ENCODE data around the gene LPCAT3.
"Not testable (repeated sequence)": the region's sequence is repeated elsewhere in the genome, so short reads cannot be mapped to it uniquely, and the experiment has no call there.

LPCAT3 gene

GRCh38 chr12:7018350-7019042 lies at the start of gene LPCAT3:
Gene LPCAT3, minus strand, starts transcription at chr12:7018476. Its CDS starts 52 bp downstream, at chr12:7018424.
- peak; percentile 75 for DNase-seq

- no peak for DNase-seq
Observed at GRCh38 chr12:7067096-7067495, 48.8 kb upstream of the LPCAT3 start.

- no peak for DNase-seq
Observed at GRCh38 chr12:7066596-7066995, 48.3 kb upstream of the LPCAT3 start.

- DNase-seq, result no peak
Observed at GRCh38 chr12:7065073-7065623, 46.9 kb upstream of the LPCAT3 start.

GRCh38 chr12:7064516-7064915 lies 46.2 kb upstream of the LPCAT3 start:
- no peak for DNase-seq

- no peak for DNase-seq
Observed at GRCh38 chr12:7061596-7061995, 43.3 kb upstream of the LPCAT3 start.

GRCh38 chr12:7061138-7061537 lies 42.9 kb upstream of the LPCAT3 start:
- DNase-seq, result no peak

GRCh38 chr12:7060353-7060954 lies 42.2 kb upstream of the LPCAT3 start, which contains the start of gene C1S:
Gene C1S, plus strand, starts transcription at chr12:7060718. Its CDS starts 1,195 bp downstream, at chr12:7061913.
- DNase-seq, result peak; percentile 32

GRCh38 chr12:7059780-7060179 lies 41.5 kb upstream of the LPCAT3 start:
- no peak for DNase-seq

GRCh38 chr12:7058850-7059395 lies 40.6 kb upstream of the LPCAT3 start:
- no peak for DNase-seq

GRCh38 chr12:7058163-7058845 lies 40.0 kb upstream of the LPCAT3 start:
- DNase-seq, result no peak

GRCh38 chr12:7055736-7056135 lies 37.5 kb upstream of the LPCAT3 start:
- DNase-seq, result not testable (repeated sequence)

- no peak for DNase-seq
Observed at GRCh38 chr12:7054925-7055324, 36.6 kb upstream of the LPCAT3 start.

- not testable (repeated sequence) for DNase-seq
Observed at GRCh38 chr12:7049973-7050372, 31.7 kb upstream of the LPCAT3 start.

- DNase-seq, result not testable (repeated sequence)
Observed at GRCh38 chr12:7049445-7049951, 31.2 kb upstream of the LPCAT3 start.

- no peak for DNase-seq
Observed at GRCh38 chr12:7047306-7047705, 29.0 kb upstream of the LPCAT3 start.

GRCh38 chr12:7046383-7047105 lies 28.3 kb upstream of the LPCAT3 start:
- no peak for DNase-seq

- DNase-seq, result no peak
Observed at GRCh38 chr12:7045913-7046312, 27.6 kb upstream of the LPCAT3 start.

GRCh38 chr12:7042842-7043241 lies 24.6 kb upstream of the LPCAT3 start:
- DNase-seq, result no peak

GRCh38 chr12:7039403-7039802 lies 21.1 kb upstream of the LPCAT3 start:
- DNase-seq, result no peak

- DNase-seq, result no peak
Observed at GRCh38 chr12:7038591-7038990, 20.3 kb upstream of the LPCAT3 start.

GRCh38 chr12:7037411-7037810 lies 19.1 kb upstream of the LPCAT3 start:
- DNase-seq, result not testable (repeated sequence)

Data from 8988T (cell line).